ENCODE results near the gene RELA.

Gene RELA

DNA sequence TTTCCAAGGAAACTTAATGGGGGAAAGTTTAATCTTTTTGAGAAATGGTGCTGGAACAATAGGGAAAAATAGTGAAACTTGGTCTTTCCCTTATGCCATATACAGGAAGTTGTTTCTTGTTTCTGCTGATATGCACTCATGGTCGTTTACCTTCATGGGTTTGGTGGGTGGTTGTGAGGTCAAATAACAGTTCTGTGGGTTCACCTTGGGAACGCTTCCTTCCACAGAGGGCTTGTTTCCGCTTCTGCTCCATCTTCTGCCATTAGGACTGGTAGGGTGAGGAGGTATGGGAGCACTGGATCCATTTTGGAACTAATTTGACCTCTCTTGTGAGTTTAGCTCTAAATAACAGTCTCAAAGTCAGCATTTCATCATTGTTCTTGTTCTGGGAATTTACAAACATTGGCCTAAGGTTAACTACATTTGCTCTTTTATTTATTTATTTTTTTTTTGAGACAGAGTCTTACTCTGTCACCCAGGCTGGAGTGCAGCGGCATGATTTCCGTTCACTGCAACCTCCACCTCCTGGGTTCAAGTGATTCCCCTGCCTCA lies 17.6 kb upstream of the RELA start:
- no peak for DNase-seq (ENCODE audit: extremely low read depth, insufficient read length)
- Histone ChIP-seq H3K27me3 (replicated peaks; ENCODE audit: control insufficient read depth, insufficient read depth, low read length) (peaks cover 2% of the 10 kb centered on the region; the same call in 1 of the 2 replicates), H3K4me3 (replicated peaks; ENCODE audit: low read depth, low read length) (no peak overlapping the region), H3K36me3 (ENCODE audit: control insufficient read depth, insufficient read depth, low read length) (no peaks in the 10 kb centered on the region)
- TF ChIP-seq, protein P1, sequence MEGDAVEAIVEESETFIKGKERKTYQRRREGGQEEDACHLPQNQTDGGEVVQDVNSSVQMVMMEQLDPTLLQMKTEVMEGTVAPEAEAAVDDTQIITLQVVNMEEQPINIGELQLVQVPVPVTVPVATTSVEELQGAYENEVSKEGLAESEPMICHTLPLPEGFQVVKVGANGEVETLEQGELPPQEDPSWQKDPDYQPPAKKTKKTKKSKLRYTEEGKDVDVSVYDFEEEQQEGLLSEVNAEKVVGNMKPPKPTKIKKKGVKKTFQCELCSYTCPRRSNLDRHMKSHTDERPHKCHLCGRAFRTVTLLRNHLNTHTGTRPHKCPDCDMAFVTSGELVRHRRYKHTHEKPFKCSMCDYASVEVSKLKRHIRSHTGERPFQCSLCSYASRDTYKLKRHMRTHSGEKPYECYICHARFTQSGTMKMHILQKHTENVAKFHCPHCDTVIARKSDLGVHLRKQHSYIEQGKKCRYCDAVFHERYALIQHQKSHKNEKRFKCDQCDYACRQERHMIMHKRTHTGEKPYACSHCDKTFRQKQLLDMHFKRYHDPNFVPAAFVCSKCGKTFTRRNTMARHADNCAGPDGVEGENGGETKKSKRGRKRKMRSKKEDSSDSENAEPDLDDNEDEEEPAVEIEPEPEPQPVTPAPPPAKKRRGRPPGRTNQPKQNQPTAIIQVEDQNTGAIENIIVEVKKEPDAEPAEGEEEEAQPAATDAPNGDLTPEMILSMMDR (IDR thresholded peaks at IDR 0.05; ENCODE audit: insufficient read depth, low read length, poor library complexity, severe bottlenecking), result no peak

DNA sequence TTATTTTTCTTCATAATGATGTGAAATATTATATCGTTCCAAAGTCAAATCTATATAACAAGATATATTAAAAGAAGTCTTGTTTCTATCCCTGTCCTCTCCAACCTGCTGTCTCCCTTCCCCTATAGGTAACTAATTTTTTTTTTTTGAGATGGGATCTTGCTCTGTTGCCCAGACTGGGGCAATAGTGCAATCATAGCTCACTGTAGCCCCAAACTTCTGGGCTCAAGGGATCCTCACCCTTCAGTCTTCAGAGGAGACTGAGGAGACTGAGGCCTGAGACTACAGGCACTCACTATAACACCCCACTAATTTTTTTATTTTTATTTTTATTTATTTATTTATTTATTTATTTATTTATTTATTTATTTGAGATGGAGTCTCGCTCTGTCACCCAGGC lies 10.3 kb upstream of the RELA start:
- Histone ChIP-seq H3K27me3 (replicated peaks; ENCODE audit: control insufficient read depth, insufficient read depth, low read length) (no peaks in the 10 kb centered on the region), H3K4me3 (replicated peaks; ENCODE audit: low read depth, low read length) (no peak overlapping the region), H3K36me3 (ENCODE audit: control insufficient read depth, insufficient read depth, low read length) (no peaks in the 10 kb centered on the region)
- DNase-seq (ENCODE audit: extremely low read depth, insufficient read length), result no peak
- TF ChIP-seq, protein P1 (IDR thresholded peaks at IDR 0.05; ENCODE audit: insufficient read depth, low read length, poor library complexity, severe bottlenecking), result no peak

DNA sequence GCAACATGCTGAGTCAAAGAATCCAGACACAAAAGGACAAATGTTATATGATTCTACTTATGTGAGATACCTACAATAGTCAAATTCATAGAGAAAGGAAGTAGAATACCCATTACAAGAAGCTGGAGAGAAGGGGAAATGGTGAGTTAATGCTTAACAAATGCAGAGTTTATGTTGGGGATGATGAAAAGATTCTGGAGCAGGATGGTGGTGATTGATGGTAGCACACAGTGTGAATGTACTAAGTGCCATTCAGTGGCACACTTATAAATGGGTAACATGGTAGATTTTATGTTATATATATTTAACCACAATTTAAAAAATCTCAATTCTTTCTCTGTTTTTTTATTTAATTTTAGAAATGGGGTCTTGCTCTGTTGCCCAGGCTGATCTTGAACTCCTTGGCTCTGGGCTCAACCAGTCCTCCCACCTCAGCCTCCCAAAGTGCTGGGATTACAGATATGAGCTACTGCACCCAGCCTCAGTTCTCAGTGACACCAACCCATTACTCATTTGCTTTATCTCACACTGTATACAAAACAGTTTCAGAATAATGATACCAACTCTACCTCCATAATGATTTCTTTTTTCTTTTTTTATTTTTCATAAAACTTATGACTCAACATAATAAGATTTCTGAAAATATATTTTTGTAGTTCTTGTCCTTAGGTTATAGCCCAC lies 9.6 kb upstream of the RELA start:
- DNase-seq (ENCODE audit: extremely low read depth, insufficient read length), result no peak
- Histone ChIP-seq H3K27me3 (replicated peaks; ENCODE audit: control insufficient read depth, insufficient read depth, low read length) (no peaks in the 10 kb centered on the region), H3K4me3 (replicated peaks; ENCODE audit: low read depth, low read length) (no peak overlapping the region), H3K36me3 (ENCODE audit: control insufficient read depth, insufficient read depth, low read length) (no peaks in the 10 kb centered on the region)
- TF ChIP-seq, protein P1 (IDR thresholded peaks at IDR 0.05; ENCODE audit: insufficient read depth, low read length, poor library complexity, severe bottlenecking), result no peak

DNA sequence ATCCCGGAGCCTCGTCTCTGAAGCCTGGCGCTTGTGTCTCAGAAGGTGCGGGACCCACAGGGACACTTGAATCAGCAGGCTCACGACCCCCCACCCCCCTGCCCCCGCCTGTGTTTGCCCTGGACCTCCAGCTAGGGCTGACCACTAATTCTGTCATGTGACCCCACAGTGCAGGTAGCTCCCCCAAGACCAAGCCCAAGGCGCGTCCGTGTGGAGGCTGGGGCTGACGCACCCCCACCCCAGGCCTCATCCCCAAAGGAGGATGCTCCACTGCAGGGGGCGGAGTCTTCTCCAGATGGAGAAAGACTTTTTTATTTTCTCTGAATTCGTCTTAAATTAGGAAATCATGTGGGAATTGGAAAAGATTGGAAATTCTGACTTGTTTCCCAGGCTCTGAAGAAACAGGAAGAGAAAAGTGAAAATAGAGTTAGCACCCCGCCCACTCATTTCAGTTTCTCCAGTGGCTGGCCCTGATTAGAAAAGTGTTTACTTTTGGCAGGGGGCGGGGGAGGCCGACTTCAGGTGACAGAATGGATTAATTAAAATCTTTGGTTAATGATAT lies 1.0 kb upstream of the RELA start:
- TF ChIP-seq, protein P1 (IDR thresholded peaks at IDR 0.05; ENCODE audit: insufficient read depth, low read length, poor library complexity, severe bottlenecking), result no peak
- no peaks in the 10 kb centered on the region for H3K27me3 ChIP-seq (replicated peaks; ENCODE audit: control insufficient read depth, insufficient read depth, low read length)
- peak overlapping the region; percentile 74 for H3K4me3 ChIP-seq (replicated peaks; ENCODE audit: low read depth, low read length)
- peaks cover 17% of the 10 kb centered on the region for H3K36me3 ChIP-seq (ENCODE audit: control insufficient read depth, insufficient read depth, low read length)
- no peak for DNase-seq (ENCODE audit: extremely low read depth, insufficient read length)

DNA sequence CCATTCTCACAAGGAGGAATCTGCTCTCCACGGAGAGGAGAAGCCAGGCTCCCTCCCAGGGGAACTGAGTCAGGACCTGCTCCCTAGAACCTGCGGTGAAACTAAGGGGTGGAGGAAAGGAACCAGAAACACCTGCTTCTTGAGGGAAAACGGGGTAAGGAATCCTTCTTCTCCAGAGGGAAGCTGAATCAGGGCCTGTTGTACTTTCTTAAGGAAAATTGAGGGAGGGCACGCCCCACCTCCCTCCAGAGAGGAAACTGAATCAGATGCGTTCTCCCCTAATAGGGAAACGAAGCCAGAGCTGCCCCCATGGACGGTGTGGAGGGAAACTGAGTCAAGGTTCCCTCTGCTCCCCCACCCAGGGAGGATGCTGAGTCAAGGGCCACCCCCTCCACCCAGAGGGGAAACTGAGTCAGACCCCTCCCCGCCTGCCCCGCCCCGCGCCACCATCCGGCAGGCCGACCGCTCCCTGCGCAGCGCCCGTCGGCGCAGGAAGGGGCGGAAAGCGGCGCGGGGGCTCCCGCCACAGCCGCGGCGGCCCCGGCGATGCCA lies 393 bp downstream of the RELA start:
- H3K27me3 ChIP-seq (replicated peaks; ENCODE audit: control insufficient read depth, insufficient read depth, low read length), result no peaks in the 10 kb centered on the region
- H3K4me3 ChIP-seq (replicated peaks; ENCODE audit: low read depth, low read length), result peak overlapping the region; percentile 74
- no peak for DNase-seq (ENCODE audit: extremely low read depth, insufficient read length)
- H3K36me3 ChIP-seq (ENCODE audit: control insufficient read depth, insufficient read depth, low read length), result peaks cover 30% of the 10 kb centered on the region
- TF ChIP-seq, protein P1 (IDR thresholded peaks at IDR 0.05; ENCODE audit: insufficient read depth, low read length, poor library complexity, severe bottlenecking), result no peak

Measured in GM06990 (cell line).